Osteoblast (primary cell): ENCODE results near the gene ARHGAP44. TPM values are rescaled to one million over a fixed set of nuclear protein-coding genes. Genes with fewer than 3 reads are reported as not detected.

ENCODE experiments used
- DNase-seq: peaks from one replicate; pipeline ENCODE4 v3.0.0; 2011; ENCODE audit warnings: low spot score, mixed read lengths; ENCODE audit not compliant: insufficient read length; ENCODE audit errors: missing footprints
- H2AFZ ChIP-seq: 2 replicates; pipeline ENCODE4 v1.6.0; 2011; ENCODE audit warnings: mild to moderate bottlenecking, low read length
- H3K27ac ChIP-seq: 2 replicates; pipeline ENCODE4 v1.5.1; 2011; ENCODE audit warnings: mild to moderate bottlenecking, low read depth, low read length, moderate library complexity
- H3K27me3 ChIP-seq: 2 replicates; pipeline ENCODE4 v1.6.0; 2012; ENCODE audit warnings: mild to moderate bottlenecking, control low read depth, inconsistent platforms, low read length, moderate library complexity; ENCODE audit not compliant: insufficient read depth
- H3K36me3 ChIP-seq: 2 replicates; pipeline ENCODE4 v1.5.1; 2011; ENCODE audit warnings: mild to moderate bottlenecking, low read length, control low read depth, moderate library complexity; ENCODE audit not compliant: insufficient read depth
- H3K4me1 ChIP-seq: 2 replicates; pipeline ENCODE4 v1.5.1; 2011; ENCODE audit warnings: mild to moderate bottlenecking, low read length, control low read depth, moderate library complexity; ENCODE audit not compliant: insufficient read depth
- H3K4me2 ChIP-seq: 2 replicates; pipeline ENCODE4 v1.6.0; 2011; ENCODE audit warnings: mild to moderate bottlenecking, low read length; ENCODE audit not compliant: insufficient read depth
- H3K4me3 ChIP-seq: fragments of 200-600 bp; sonication (generic); 3 replicates; pipeline ENCODE4 v1.5.1; 2012; ENCODE audit warnings: mild to moderate bottlenecking, low read length, inconsistent platforms; ENCODE audit not compliant: insufficient read depth
- H3K79me2 ChIP-seq: 2 replicates; pipeline ENCODE4 v1.6.0; 2012; ENCODE audit warnings: mild to moderate bottlenecking, low read length, control low read depth, inconsistent platforms; ENCODE audit not compliant: insufficient read depth
- H3K9me3 ChIP-seq: 2 replicates; pipeline ENCODE4 v1.5.1; 2011; ENCODE audit warnings: low read depth, low read length, control low read depth
- H4K20me1 ChIP-seq: 2 replicates; pipeline ENCODE4 v1.6.0; 2012; ENCODE audit warnings: mild to moderate bottlenecking, low read length, control low read depth; ENCODE audit not compliant: insufficient read depth
- CTCF ChIP-seq: IDR thresholded peaks from 2 replicates; pipeline ENCODE4 v1.5.1; 2011; ENCODE audit warnings: mild to moderate bottlenecking, low read depth, low read length, moderate library complexity; ENCODE audit errors: extremely low read depth
- total RNA-seq: library from RNA; depleted of rRNA; stranded (reverse); fragments of >200 nt; gene quantifications from 2 replicates; pipeline ENCODE4 v1.2.3, GENCODE V29; 2012

ARHGAP44 gene
- total RNA-seq, 1 donor, result 4.3 TPM

- Histone ChIP-seq H3K27ac (no peak overlapping the region), H3K4me3 (no peak overlapping the region), H3K4me1 (no peaks in the 10 kb centered on the region), H3K4me2 (no peak overlapping the region), H4K20me1 (no peaks in the 10 kb centered on the region), H3K27me3 (no peaks in the 10 kb centered on the region), H3K9me3 (no peaks in the 10 kb centered on the region), H3K79me2 (no peaks in the 10 kb centered on the region), H2AFZ (no peak overlapping the region), H3K36me3 (no peaks in the 10 kb centered on the region)
- no peak for TF ChIP-seq CTCF
- no peak for DNase-seq
Observed at GRCh38 chr17:12887088-12887487, 97.8 kb downstream of the ARHGAP44 start.

GRCh38 chr17:12896180-12896785 lies 107.0 kb downstream of the ARHGAP44 start:
- Histone ChIP-seq H3K9me3 (no peaks in the 10 kb centered on the region), H3K4me3 (no peak overlapping the region), H3K79me2 (no peaks in the 10 kb centered on the region), H3K27ac (no peak overlapping the region), H3K4me2 (no peak overlapping the region), H2AFZ (no peak overlapping the region), H4K20me1 (no peaks in the 10 kb centered on the region), H3K36me3 (no peaks in the 10 kb centered on the region), H3K4me1 (no peaks in the 10 kb centered on the region), H3K27me3 (no peaks in the 10 kb centered on the region)
- TF ChIP-seq CTCF, result no peak
- no peak for DNase-seq

GRCh38 chr17:12898110-12898509 lies 108.8 kb downstream of the ARHGAP44 start:
- no peak for DNase-seq
- Histone ChIP-seq H3K4me1 (no peaks in the 10 kb centered on the region), H3K9me3 (no peaks in the 10 kb centered on the region), H3K79me2 (no peaks in the 10 kb centered on the region), H3K27ac (no peak overlapping the region), H3K27me3 (no peaks in the 10 kb centered on the region), H3K36me3 (no peaks in the 10 kb centered on the region), H3K4me3 (no peak overlapping the region), H2AFZ (no peak overlapping the region), H3K4me2 (no peak overlapping the region), H4K20me1 (no peaks in the 10 kb centered on the region)
- TF ChIP-seq CTCF, result no peak

- no peak for TF ChIP-seq CTCF
- DNase-seq, result no peak
- Histone ChIP-seq H3K4me3 (no peak overlapping the region), H3K27ac (no peak overlapping the region), H3K27me3 (no peaks in the 10 kb centered on the region), H2AFZ (no peak overlapping the region), H3K79me2 (no peaks in the 10 kb centered on the region), H3K4me1 (no peaks in the 10 kb centered on the region), H3K9me3 (no peaks in the 10 kb centered on the region), H4K20me1 (no peaks in the 10 kb centered on the region), H3K36me3 (no peaks in the 10 kb centered on the region), H3K4me2 (no peak overlapping the region)
Observed at GRCh38 chr17:12899604-12900003, 110.3 kb downstream of the ARHGAP44 start.
